Stimulated activated CD4-positive, alpha-beta T cell treated with anti-CD3 and anti-CD28 coated beads, Interleukin-4, amount 100 ng/mL, for 4 hours (primary cell): ENCODE results near the gene TFRC.
"Not testable (repeated sequence)": the region's sequence is repeated elsewhere in the genome, so short reads cannot be mapped to it uniquely, and the experiment has no call there.

Experiments used
- DNase-seq, 2 experiments: peaks; one replicate each; pipeline ENCODE4 v3.0.0-alpha.2; 2020

TFRC gene

GRCh38 chr3:196002721-196003120, 79.2 kb downstream of the TFRC start:
- not testable (repeated sequence) for DNase-seq

DNA sequence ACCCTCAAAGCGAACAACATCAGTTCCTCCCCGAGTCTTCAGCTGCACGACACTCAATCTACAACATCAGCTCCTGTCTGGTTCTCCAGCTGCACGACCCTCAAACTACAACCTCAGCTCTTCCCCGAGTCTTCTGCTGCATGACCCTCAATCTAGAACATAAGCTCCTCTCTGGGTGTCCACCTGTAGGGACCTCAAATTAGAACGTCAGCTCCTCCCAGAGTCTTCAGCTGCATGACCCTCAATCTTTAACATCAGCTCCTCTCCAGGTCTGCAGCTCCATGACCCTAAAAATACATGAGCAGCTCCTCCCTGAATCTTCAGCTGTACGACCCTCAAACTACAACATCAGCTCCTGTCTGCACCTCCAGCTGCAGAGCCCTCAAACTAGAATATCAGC, 80.7 kb downstream of the TFRC start:
- not testable (repeated sequence) for DNase-seq

- not testable (repeated sequence) for DNase-seq
Measured at GRCh38 chr3:196000360-196000950, 81.4 kb downstream of the TFRC start.

DNA sequence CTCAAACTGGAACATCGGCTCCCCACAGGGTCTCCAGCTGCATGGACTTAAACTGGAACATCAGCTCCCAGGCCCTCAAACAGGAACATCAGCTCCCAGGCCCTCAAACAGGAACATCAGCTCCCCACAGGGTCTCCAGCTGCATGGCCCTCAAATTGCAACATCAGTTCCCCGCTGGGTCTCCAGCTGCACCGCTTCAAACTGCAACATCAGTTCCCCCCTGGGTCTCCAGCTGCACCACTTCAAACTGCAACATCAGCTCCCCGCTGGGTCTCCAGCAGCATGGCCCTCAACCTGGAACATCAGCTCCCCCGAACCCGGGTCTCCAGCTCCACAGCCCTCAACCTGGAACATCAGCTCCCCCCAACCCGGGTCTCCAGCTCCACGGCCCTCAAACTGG, 82.0 kb downstream of the TFRC start:
- DNase-seq: no peak
